NCI-H748 (cell line): ENCODE data around the gene NMRK2.
A peak's percentile ranks its signal among the peaks of the same experiment; 100 is the strongest.

Experiments
- DNase-seq: peaks from one replicate; lab custom pipeline; 2025; ENCODE audit not compliant: unreplicated experiment; lab: John Stamatoyannopoulos, UW

The NMRK2 gene

DNA sequence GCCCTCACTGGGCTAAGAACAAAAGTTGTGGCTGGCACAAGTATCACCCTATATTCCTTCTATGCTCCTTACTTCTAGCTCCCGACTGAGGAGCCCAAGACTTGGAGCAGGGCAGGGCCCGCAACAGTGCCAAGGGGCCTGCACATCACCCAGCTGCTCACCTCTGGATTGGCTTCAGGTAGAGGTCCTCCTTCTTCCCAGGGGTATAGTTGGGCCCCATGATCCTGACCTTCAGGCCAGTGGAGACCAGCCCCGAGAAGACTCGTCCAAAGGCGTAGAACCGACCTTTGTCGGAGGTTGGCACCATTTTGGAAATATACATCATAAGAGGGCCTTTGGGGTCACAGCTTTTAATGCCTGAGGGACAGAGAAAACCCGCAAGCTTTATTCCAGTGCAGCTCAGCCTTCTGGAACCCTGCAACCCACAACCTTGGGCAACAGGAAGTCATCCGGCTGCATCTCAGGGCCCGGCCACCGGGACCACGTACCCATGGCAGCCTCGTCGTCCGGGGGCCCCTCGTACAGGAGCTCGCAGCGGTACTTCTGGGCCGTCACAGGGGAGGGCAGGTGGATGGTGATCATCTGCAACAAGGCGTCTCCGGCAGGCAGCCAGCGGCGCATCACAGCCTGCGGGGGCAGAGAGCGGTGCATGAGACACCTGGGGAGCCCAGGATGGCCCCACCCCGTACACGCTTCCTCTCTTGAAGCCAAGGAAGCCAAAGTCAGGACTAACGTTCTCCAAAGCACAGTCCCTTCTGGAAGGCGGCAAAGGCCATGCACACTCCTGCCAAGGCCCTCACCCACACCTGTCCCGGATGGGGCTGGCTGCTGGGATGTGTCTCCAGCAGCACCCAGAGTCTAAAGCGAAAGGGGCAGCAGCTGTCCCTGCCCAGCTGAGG lies 47.7 kb downstream of the NMRK2 start:
- DNase-seq, result no peak

DNA sequence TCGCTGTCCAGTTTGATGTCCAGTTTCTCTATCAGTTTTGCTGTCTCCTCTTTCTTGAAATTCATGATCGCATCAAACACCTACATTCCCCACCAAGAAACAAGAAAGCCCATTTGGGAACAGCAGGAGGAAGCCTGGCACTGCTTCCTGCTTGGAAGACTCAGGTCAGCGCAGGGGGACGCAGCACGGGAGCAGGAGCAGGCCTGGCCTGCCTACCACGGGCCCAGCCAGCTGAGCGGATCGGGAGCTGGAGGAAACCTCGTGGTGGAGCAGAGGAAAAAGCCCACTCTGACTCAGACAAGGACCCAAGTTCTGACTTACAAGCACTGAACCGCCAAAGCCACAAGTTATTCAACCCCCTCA lies 48.5 kb downstream of the NMRK2 start:
- no peak for DNase-seq

DNA sequence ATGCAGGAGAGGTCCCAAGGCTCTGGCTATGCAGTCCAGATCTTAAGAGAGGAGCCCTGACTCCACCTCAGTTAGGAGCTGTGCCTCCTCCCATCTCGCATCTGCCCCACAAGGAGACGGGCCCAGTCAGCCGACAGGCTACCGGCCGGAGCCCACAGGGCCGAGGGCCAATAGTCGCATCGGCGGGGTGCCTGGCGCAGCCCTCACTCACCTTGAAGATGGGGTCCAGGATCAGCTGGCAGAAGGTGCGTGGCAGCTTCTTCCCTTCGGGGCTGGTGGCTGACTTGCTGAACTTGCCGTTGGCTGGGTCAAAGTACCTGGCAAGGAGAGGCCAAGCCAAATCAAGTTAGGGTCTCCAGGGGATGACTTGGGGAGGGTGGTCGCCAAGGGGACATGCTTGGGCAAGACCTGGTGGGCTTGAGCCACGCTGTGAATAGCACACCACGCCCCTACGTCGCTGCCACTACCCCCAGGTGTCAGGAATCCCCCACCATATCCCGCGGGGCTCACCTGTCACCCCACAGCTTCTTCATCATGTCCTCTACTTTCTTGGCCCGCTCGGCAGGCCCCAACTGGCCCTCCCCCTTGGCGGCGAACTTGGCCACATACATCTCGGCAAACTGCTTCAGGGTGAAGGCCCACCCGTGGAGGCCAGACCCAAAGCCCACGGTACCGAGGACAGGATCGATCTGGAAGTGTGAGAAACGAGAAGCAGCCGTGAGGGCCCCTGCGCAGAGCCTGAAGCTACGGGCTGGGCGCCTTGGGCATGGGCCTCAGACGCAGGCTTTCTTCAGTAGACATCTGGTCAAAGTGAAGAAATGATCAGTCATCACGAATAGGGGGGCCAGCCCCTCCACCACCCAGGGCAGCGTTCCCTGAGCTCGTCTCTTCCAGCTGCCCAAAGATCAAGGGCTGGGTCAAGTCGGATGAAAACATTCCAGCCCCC lies 49.1 kb downstream of the NMRK2 start:
- no peak for DNase-seq

DNA sequence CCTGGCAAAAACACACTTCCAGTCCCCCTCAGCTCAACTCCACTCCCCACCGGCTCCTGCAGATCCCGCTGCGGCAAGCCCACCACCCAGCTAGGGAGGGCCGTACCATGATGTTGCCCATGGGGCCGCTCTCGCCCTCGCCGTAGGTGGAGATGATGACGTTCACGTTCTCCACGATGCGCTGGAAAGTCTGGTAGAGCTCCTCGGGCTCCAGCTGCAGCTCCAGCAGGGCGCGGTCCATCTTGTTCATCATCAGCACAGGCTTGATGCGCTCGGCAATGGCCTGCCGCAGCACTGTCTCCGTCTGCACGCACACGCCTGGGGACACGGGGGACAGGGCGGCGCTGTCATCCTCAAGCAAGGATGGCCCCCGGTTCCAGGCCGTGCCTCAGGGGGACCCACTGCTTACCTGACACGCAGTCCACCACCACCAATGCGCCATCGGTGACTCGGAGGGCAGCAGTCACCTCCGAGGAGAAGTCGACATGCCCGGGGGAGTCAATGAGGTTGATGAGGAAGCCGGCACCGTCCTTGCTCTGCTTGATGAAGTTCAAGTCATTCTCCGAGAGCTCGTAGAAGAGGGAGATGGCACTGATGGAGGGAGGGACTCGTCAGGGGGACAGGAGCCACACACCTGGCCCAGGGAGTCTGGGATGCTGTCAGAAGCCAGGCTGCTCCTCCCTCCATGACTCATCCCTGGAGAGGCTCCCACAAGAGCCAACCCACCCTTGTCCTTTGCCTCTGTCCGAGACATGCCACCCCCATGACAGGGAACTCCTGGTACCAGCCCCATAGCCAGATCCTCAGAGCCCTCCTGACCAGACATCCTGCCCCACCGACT lies 50.1 kb downstream of the NMRK2 start:
- no peak for DNase-seq

DNA sequence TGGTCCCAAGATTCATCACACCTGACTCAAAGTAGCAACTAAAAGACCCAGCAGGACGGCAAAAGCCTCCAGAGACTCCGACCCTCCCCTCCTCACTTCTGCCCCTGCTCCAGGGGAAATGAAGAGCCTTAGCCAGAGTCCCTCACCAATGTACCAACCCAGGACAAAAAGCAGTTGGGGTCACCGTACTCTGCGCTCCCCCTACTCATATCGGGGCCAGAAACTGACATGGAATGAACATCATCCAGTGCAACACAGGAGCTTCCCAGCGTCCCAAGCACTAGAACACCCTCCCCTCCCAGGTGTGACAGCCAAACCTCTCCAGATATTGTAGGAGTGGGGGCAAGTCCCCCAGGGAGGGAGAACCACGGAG lies 50.7 kb downstream of the NMRK2 start:
- no peak for DNase-seq

DNA sequence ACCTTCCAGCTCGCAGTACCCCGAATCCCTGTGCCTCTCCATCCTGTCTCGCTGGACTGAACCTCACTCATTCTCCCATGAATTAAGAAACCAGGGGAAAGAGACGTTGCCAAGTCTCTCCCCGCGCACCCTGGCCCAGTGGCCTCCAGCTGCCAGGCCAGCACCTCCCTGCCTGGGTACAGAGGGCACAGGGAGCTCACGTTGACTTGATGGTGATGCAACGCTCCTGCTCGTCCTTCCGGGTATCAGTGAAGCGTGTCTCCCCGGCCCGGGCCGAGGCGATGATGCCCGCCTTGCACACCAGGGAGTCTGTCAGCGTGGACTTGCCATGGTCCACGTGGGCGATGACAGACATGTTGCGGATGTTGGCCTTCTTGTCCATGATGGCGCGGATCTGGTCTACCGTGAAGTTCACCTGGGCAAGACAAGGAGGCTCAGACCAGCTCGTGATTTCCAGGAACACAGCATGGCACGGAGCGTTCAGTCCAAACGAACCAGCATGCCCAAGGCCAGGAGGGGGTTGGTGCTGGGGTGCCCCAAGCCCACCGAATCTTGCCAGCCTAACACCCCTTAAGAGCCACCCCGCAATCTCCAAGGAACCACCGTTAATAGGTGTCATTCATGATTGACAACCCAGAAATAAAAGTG lies 51.2 kb downstream of the NMRK2 start:
- DNase-seq, result no peak

DNA sequence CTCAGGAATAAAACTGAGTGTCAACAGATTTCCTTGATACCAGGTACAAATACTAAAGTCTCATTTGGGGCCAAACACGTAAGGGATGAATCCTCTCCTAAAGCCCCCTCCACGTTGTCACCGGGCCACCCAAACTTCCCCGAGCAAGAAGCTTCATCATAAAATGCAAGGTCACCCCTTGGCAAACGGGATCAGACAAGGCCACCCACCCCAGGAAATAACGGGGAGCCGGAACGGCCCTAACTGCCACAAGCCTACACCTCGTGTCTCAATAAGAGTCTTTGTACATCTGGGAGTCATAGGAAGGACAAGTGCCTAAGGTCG lies 51.7 kb downstream of the NMRK2 start:
- DNase-seq, result no peak

DNA sequence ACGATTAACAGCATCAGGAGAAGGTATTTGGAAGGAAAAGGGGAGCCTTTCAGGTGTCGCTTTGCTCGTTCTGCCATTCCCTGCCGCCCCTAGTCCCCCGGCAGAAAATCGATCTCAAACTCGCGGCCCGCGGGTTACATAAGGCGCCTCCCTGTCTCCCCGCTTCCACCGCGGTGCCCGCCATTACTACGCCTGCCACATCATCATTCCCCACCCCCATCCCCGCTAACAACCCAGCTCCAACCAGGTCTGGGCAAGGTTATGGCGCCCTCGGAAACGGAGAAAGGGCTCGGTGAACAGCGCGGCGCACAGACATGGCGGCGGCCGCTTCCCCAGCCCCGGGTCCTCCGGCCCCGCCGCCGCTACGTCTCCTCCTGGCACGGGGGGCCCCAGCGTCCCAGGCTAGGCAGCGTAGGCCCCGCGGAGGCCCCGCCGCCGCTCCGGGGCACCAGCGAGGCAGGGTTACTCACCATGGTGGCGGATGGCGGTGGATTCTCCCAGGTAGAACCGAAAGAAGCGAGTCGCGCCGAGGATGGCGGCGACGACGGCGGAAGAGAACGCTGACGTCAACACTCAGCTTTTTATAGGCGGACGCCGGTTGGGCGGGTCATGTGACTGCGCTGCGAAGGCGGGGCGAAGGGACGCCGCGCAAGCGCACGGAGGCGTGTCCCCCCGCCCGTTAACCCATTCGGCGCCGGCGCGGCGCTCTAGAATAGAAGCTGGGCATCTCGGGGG lies 52.2 kb downstream of the NMRK2 start, which contains the start of gene EEF2:
TSS of gene EEF2 (minus strand) at position 556 of the 735 bp plus-strand sequence. CDS start at position 473, 83 bp downstream.
- DNase-seq, result peak; percentile 87

DNA sequence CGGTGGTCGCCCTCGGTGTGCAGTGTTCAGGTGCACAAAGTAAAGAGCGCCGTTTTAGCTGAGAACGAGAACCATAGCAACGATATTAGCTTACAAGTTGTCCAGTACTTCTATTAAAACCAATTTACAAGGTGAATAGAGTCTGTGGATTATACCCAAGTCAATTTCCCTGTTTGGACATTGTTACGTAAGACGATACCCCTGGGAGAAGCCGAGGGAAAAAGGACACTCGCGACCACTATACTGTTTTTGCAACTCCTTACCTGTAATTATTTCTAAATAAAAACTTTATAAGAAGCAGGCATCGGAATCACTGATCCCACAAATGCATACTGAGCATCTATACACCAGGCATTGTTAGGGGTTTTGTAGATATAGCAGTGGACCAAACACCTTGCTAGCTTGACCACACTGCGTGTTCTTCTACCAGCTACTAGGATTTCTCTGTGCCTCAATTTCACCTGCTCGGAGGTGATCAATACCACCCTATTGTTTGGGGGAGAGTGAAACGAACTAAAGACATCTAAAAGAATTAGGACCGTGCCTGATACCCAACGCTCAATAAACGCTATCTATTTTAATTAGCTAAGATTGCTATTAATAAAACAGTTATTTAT lies 52.9 kb downstream of the NMRK2 start:
- peak; percentile 50 for DNase-seq

DNA sequence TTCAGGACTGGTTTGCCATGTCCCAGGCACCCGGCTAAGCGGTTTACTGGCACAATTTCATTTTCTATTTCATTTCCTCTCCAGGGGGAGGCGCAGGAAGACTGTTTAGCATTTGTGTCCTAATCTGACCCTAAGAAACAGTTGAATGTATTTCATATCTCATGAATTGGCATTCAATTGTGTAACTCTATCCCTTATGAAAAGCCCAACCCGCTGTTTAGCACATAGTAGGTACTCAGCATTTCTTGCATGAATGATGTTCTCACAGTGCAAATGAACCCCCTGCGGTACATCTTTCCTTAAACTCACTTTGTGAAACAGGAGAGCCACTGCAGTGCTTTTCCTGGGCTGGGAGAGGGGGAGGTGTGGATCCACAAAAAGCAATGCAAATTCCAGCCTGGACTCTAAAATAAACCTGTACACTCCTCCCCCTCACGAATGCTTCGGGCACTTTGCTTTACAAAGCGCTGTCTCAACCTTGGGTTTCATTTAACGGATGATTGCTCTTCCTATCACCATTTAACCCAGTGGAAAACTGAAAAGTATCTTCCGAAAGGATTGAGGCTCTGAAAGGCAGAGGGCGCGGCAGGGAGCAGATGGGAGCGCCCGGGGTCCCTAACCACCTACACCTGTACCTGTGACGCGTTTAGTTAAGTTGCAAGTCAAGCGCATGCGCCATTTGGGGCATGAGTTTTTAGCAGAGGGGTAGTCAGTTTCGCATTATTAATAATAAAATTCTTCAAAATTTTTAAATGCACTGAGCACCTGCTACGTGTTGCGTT lies 53.6 kb downstream of the NMRK2 start:
- DNase-seq, result peak; percentile 80

DNA sequence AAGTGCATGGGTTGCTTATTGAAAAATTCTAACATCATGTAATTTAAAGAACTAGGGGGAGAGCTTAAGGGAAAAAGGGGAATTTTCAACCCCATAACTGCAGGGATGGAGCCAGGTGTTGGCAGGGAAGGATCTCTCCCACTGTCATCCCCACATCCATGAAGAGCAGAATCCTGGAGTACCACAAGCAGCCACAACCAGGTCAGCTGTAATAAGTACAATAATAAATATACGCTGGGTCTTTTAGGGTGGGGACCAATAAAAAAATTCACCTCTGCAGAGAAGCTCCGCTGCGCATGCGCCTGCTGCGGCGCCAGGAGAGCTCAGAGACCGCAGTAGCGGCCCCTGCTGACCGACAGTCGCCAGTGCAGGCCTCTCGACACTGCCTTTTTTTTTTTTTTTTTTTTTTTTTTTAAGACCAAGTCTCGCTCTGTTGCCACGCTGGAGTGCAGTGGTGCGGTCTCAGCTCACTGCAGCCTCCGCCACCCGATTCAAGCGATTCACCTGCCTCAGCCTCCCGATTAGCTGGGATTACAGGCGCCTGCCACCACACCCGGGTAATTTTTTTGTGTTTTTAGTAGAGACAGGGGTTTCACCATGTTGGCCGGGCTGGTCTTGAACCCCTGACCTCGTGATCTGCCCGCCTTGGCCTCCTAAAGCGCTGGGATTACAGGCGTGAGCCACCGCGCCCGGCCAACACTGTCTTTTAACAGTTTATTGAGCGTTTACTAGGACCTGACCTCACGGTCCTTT lies 54.9 kb downstream of the NMRK2 start:
- DNase-seq, result peak; percentile 85

DNA sequence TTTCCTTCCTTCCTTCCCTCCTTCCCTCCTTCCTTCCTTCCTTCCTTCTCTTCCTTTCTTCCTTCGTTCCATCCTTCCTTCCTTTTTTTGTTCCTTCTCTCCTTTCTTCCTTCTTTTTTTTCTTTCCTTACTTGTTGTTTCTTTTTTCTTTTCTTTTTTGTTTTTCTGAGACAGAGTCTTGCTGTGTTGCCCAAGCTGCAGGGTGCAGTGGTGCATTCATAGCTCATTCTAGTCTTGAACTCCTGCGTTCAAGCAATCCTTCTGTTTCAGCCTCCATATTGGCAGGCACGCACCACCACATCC lies 57.9 kb downstream of the NMRK2 start:
- DNase-seq, result no peak
